Measurements from ENCODE around the gene PROX2. TPM values are rescaled to one million over a fixed set of nuclear protein-coding genes. Genes with fewer than 3 reads are reported as not detected.

The PROX2 gene
- total RNA-seq, 1 donor from 2014 or later = not detected

DNA sequence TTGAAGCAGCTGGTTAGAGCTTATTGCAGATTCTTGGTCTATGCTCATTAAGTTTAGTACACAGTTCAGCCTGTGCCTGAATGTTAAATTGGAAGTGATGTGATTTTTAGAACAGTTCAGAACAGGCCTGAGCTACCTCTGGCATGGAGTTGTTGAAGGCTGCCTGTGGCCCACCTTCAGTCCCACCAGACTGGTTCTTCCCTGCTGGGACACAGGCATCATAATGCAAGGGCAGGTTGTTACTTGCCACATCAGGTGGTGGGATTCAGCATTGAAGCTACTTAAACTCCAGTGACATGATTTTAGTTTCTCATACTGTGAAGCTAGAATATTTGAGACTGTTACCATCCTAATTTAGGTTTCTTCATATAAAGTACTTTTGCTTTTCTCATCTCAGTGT is 49.4 kb downstream of the PROX2 start:
- intact Hi-C loops (cut with DNase I) = no loop called here
- DNase-seq (no peak), ATAC-seq (ENCODE audit: poor library complexity) (no peak)

Other genes with a start within 250 kb of the PROX2 start
- 22.6 TPM for gene AREL1, start 163.1 kb downstream of the PROX2 start, total RNA-seq
- 35.8 TPM for gene FCF1, start 163.0 kb downstream of the PROX2 start, total RNA-seq
- gene YLPM1, start 112.8 kb downstream of the PROX2 start, total RNA-seq = 26.6 TPM
- 205 TPM for gene DLST, start 5.8 kb upstream of the PROX2 start, total RNA-seq
- gene RPS6KL1, start 47.1 kb upstream of the PROX2 start, total RNA-seq = 16.8 TPM
- gene PGF, start 79.5 kb upstream of the PROX2 start, total RNA-seq = 5.1 TPM
- 29.5 TPM for gene EIF2B2, start 126.8 kb upstream of the PROX2 start, total RNA-seq
- 21.8 TPM for gene MLH3, start 175.3 kb upstream of the PROX2 start, total RNA-seq
- gene ACYP1, start 187.9 kb upstream of the PROX2 start, total RNA-seq = 11.9 TPM
- 11.3 TPM for gene ZC2HC1C, start 193.5 kb upstream of the PROX2 start, total RNA-seq